Ectodermal cell (in vitro differentiated cells): Measurements from ENCODE around the gene IGF2BP3.

ENCODE experiments used
- H3K27ac ChIP-seq: 2 replicates; pipeline ENCODE4 v1.7.0; 2013; ENCODE audit warnings: mild to moderate bottlenecking, low read depth, low read length; ENCODE audit not compliant: insufficient read depth, poor library complexity, severe bottlenecking
- H3K27me3 ChIP-seq: 2 replicates; pipeline ENCODE4 v1.7.0; 2013; ENCODE audit warnings: mild to moderate bottlenecking, low read length; ENCODE audit not compliant: insufficient read depth, control insufficient read depth, poor library complexity, severe bottlenecking
- H3K36me3 ChIP-seq: one replicate; pipeline ENCODE4 v1.7.0; 2013; ENCODE audit warnings: low read length; ENCODE audit not compliant: control insufficient read depth, insufficient read depth
- H3K4me1 ChIP-seq: one replicate; pipeline ENCODE4 v1.7.0; 2013; ENCODE audit warnings: low read length; ENCODE audit not compliant: control insufficient read depth, insufficient read depth
- H3K4me3 ChIP-seq: 2 replicates; pipeline ENCODE4 v1.7.0; 2013; ENCODE audit warnings: low read depth, low read length, control low read depth; ENCODE audit not compliant: insufficient read depth
- H3K9me3 ChIP-seq: 2 replicates; pipeline ENCODE4 v1.7.0; 2013; ENCODE audit warnings: mild to moderate bottlenecking, low read length, moderate library complexity; ENCODE audit not compliant: control insufficient read depth
- WGBS, 2 experiments: methylation state at CpG; one replicate each; pipeline ENCODE4 v1.1.7; 2013; ENCODE audit warnings: missing lambda C conversion rate in 2 of 2; 5-methylcytosine and 5-hydroxymethylcytosine counted together

Gene IGF2BP3

GRCh38 chr7:23273141-23273599, 197.1 kb downstream of the IGF2BP3 start:
- Histone ChIP-seq H3K4me1 (no peaks in the 10 kb centered on the region), H3K27me3 (no peaks in the 10 kb centered on the region), H3K36me3 (no peaks in the 10 kb centered on the region), H3K4me3 (no peak overlapping the region), H3K27ac (no peak overlapping the region), H3K9me3 (no peaks in the 10 kb centered on the region)
- WGBS, 2 experiments: 22 to 27% methylated on average over 9 to 11 of the region's 11 CpGs

DNA sequence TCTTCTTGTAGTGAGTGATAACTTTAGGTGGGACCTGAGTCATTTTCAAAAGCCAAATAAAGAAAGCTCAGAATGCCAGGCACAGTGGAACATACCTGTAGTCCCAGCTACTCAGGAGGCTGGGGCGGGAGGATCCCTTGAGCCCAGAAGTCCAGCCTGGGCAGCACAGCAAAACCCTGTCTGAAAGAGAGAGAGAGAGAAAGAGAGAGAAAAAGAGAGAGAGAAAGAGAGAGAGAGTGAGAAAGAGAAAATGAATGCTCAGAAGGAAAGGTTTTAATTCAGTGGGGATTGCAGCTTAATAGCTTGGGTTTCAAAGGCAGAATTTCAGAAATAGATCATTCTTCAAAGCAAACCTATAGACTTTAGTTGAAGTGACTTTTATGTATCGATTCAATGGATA, 198.0 kb downstream of the IGF2BP3 start:
- WGBS, 2 experiments: 93 to 95% methylated on average over 1 to 2 of the region's 2 CpGs
- Histone ChIP-seq H3K27ac (no peak overlapping the region), H3K9me3 (no peaks in the 10 kb centered on the region), H3K36me3 (no peaks in the 10 kb centered on the region), H3K27me3 (no peaks in the 10 kb centered on the region), H3K4me3 (no peak overlapping the region), H3K4me1 (no peaks in the 10 kb centered on the region)

DNA sequence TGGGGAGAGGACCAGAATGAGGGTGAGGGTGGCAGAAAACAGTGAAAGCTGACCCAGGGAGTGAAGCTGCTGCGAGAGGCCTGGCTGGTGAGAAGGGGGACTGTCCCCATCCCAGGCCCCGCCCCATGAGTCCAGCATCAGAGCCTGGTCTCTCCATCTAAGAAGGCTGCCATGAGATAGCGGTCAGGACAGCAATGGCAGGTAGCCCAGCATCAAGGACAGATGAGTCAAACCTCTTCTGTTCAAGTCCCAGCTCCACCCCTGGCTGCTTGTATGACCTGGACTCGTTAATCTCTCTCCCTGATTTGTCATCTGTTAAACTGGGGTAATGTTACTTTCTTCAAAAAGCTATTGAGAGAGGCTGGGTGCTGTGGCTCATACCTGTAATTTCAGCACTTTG, 201.5 kb downstream of the IGF2BP3 start:
- WGBS, 2 experiments: 87 to 89% methylated on average over 4 of the region's 4 CpGs
- no peaks in the 10 kb centered on the region for H3K9me3 ChIP-seq

DNA sequence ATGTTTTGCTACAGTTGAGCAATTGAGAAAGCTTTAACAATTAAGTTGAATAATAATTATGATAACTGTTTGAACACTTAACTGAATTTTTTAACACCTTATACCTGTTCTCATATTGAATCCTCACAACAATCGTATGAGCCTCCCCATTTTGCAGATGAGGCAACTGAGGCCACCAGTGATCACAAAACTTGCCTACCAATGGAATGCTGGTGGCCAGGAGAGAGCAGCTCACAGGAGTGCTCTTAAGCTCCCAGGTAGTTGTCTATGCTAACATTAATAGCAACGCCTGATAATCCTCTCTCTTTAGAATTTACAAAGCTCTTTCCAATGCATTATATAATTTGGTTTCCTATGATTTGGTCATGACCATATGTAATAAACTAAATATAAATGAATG, 202.1 kb downstream of the IGF2BP3 start:
- WGBS, 2 experiments: 91 to 100% methylated on average over 1 to 2 of the region's 2 CpGs
- Histone ChIP-seq H3K4me3 (no peak overlapping the region), H3K27ac (no peak overlapping the region), H3K27me3 (no peaks in the 10 kb centered on the region), H3K4me1 (no peaks in the 10 kb centered on the region), H3K36me3 (no peaks in the 10 kb centered on the region), H3K9me3 (no peaks in the 10 kb centered on the region)

More for the DNA sequence above, 201.5 kb downstream of the IGF2BP3 start:
- no peak overlapping the region for H3K4me3 ChIP-seq
- no peaks in the 10 kb centered on the region for H3K36me3 ChIP-seq
- H3K4me1 ChIP-seq: no peaks in the 10 kb centered on the region
- H3K27ac ChIP-seq: no peak overlapping the region
- H3K27me3 ChIP-seq: no peaks in the 10 kb centered on the region

GRCh38 chr7:23267357-23267756, 202.9 kb downstream of the IGF2BP3 start:
- WGBS, 2 experiments: 93 to 95% methylated on average over 2 of the region's 2 CpGs
- Histone ChIP-seq H3K4me1 (no peaks in the 10 kb centered on the region), H3K4me3 (no peak overlapping the region), H3K27me3 (no peaks in the 10 kb centered on the region), H3K9me3 (no peaks in the 10 kb centered on the region), H3K27ac (no peak overlapping the region), H3K36me3 (no peaks in the 10 kb centered on the region)

- no peaks in the 10 kb centered on the region for H3K36me3 ChIP-seq
- H3K4me1 ChIP-seq: no peaks in the 10 kb centered on the region
- H3K9me3 ChIP-seq: no peaks in the 10 kb centered on the region
- H3K27ac ChIP-seq: no peak overlapping the region
- H3K4me3 ChIP-seq: no peak overlapping the region
- no peaks in the 10 kb centered on the region for H3K27me3 ChIP-seq
- WGBS, 2 experiments: 82 to 85% methylated on average over 2 of the region's 2 CpGs
Measured at GRCh38 chr7:23266918-23267317, 203.4 kb downstream of the IGF2BP3 start.

GRCh38 chr7:23264916-23265458, 205.3 kb downstream of the IGF2BP3 start:
- no peaks in the 10 kb centered on the region for H3K36me3 ChIP-seq
- H3K4me3 ChIP-seq: no peak overlapping the region
- H3K27me3 ChIP-seq: no peaks in the 10 kb centered on the region
- no peaks in the 10 kb centered on the region for H3K9me3 ChIP-seq
- H3K27ac ChIP-seq: no peak overlapping the region
- 85 to 88% methylated on average over 6 to 7 of the region's 7 CpGs for WGBS, 2 experiments
- H3K4me1 ChIP-seq: no peaks in the 10 kb centered on the region

GRCh38 chr7:23261843-23262452, 208.3 kb downstream of the IGF2BP3 start:
- WGBS, 2 experiments: 7% methylated on average over 6 of the region's 7 CpGs
- Histone ChIP-seq H3K4me1 (no peaks in the 10 kb centered on the region), H3K36me3 (no peaks in the 10 kb centered on the region), H3K4me3 (no peak overlapping the region), H3K9me3 (no peaks in the 10 kb centered on the region), H3K27ac (no peak overlapping the region), H3K27me3 (no peaks in the 10 kb centered on the region)

DNA sequence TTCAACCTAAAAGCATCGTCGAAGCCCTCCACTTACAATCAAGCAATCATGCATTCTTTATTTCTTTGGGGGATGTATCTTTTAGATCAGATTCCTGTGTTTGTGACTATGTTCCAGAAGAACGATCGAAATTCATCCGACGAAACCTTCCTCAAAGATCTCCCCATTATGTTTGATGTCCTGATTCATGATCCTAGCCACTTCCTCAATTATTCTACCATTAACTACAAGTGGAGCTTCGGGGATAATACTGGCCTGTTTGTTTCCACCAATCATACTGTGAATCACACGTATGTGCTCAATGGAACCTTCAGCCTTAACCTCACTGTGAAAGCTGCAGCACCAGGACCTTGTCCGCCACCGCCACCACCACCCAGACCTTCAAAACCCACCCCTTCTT, 209.9 kb downstream of the IGF2BP3 start:
- WGBS, 2 experiments: 85% methylated on average over 8 of the region's 10 CpGs
- H3K4me3 ChIP-seq: no peak overlapping the region
- no peaks in the 10 kb centered on the region for H3K9me3 ChIP-seq
- no peaks in the 10 kb centered on the region for H3K27me3 ChIP-seq
- H3K27ac ChIP-seq: no peak overlapping the region
- no peaks in the 10 kb centered on the region for H3K4me1 ChIP-seq
- H3K36me3 ChIP-seq: no peaks in the 10 kb centered on the region
